ENCODE measurements around the gene AXIN1.
"Not testable (repeated sequence)": the region's sequence is repeated elsewhere in the genome, so short reads cannot be mapped to it uniquely, and the experiment has no call there.

Gene AXIN1

DNA sequence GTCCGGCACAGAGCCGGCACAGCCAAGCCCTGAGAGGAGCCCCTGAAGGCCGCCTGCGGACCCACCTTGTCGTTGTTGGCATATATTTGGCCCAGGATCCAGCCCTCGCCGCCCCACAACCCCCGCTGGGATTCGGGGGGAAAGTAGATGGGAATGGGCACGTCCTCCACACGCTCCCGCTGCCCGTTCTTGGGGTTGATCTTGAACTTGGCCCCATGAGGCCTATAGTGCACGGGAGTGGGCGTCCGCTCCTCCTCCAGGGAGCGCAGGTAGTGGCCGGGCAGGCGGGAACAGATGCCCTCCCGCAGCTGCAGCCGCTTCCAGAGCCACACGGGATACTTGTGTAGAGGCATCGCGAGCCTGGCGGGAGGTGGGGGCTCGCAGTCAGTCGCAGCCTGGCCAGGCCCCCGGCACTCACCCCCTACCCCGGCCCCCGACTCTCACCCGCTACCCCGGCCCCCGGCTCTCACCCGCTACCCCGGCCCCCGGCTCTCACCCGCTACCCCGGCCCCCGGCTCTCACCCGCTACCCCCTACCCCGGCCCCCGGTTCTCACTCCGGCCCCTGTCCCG lies 17.4 kb upstream of the AXIN1 start:
- in situ Hi-C loops (cut with MboI; ENCODE audit: low sequenced_read_pairs), result no loop called here

DNA sequence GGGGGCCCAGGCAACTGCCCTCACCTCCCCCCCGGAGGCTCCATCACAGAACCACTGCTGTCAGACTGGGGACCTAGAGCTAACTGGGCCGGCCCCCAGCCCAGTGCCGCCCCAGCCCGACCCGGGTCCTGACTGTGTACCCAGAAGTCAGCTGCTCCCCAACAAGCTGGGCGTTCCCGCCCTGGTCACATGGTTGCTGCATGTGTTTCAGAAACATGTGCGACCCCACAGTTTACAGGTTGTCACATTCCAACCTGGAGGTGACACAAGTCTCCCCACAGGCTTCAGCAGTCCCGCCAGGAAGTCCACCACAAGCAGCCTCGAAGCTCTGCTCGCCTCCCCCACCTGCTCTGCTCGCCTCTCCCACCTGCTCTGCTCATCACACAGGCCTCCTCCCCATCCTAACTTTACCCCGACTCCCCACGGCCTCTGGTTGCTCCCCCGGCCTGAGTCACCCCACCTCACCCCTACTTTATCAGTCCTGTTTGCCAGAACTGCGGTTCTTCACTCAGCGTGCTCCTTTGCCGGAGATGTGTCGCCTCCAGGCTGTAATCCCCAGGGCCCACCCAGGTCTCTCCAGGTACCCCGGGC lies 16.8 kb upstream of the AXIN1 start:
- in situ Hi-C loops (cut with MboI; ENCODE audit: low sequenced_read_pairs), result no loop called here

GRCh38 chr16:368388-369158 lies 16.1 kb upstream of the AXIN1 start:
- in situ Hi-C loops (cut with MboI; ENCODE audit: low sequenced_read_pairs), result no loop called here

DNA sequence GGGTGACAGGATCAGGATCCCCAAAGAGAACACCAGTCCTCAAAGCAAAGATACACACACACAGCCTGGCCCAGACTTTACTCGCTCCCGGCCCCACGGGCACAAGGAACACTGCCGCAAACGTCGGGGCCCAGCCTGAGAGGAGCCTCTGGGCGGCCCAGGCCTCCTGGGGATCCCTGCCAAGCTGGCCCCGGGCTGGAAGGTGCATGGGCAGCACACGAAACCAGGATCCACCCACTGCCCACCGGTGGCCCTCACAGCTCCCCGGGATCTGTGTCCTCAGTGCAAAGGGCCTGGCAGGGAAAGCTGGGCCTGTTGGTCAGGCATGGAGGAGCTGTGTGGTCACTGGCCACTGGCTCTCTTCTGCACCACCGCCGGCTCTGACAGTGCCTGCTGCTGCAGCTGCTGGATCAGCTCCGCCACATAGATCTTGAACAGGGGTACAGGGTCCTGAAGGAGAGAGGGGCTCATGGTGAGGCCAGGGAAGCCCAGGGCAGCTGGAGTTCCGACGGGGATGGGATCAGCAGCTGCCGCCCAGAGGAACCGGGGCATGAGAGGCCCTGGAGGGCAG lies 14.9 kb upstream of the AXIN1 start:
- in situ Hi-C loops (cut with MboI; ENCODE audit: low sequenced_read_pairs), result no loop called here

DNA sequence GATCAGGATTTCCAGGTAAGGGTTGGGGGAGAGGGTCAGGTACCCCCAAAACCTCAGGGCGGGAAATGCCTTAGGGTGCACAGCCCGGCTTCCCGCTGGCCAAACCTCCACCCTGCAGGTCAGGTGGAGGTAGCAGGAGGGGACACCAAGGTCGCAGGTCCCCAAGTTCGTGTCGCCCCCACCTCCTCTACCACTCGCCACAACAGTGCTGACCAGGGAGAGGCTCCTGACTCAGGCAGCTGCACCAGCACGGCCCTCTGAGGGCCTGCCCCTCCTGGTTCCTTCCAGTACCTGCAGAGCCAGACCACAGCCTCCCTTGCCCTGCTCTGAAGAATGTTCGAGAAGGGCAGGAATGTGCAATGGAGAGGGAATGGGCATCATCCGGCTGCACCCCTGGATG lies 14.0 kb upstream of the AXIN1 start:
- in situ Hi-C loops (cut with MboI; ENCODE audit: low sequenced_read_pairs), result no loop called here

DNA sequence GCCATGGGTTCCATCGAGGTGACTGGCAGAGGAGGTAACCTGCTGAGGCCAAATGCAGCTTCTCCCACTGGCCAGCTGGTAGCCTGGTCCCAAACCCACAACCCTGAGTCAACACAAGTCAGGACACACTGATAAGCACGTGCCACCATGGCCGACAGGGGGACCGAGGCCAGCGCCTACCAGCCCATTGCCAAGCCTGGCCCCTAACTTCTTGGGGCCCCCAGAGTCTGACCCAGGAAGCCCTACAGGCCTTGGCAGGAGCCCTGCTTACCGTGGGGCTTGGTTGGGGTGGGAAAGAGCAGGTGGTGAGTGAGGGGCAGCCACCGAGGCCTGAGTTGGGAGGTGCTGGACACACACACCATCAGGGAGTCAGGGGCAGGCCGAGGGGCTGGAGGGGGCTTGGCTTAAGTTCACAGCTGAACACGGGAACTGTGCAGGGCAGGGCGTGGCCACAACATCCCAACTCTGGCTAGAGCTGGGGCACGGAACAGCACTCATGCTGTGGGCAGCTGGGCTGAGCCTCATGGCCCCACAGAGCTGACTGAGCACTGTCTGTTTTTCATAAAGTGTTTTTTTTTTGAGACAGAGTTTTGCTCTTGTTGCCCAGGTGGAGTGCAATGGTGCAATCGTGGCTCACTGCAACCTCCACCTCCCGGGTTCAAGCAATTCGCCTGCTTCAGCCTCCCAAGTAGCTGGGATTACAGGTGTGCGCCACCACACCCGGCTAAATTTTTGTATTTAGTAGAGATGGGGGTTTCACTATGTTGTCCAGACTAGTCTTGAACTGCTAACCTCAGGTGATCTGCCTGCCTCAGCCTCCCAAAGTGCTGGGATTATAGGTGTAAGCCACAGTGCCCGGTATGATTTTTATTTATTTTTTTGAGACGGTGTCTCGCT lies 12.3 kb upstream of the AXIN1 start:
- in situ Hi-C loops (cut with MboI; ENCODE audit: low sequenced_read_pairs), result no loop called here

GRCh38 chr16:363766-364490 lies 11.4 kb upstream of the AXIN1 start:
- in situ Hi-C loops (cut with MboI; ENCODE audit: low sequenced_read_pairs), result no loop called here

GRCh38 chr16:363110-363765 lies 10.7 kb upstream of the AXIN1 start:
- in situ Hi-C loops (cut with MboI; ENCODE audit: low sequenced_read_pairs), result no loop called here

DNA sequence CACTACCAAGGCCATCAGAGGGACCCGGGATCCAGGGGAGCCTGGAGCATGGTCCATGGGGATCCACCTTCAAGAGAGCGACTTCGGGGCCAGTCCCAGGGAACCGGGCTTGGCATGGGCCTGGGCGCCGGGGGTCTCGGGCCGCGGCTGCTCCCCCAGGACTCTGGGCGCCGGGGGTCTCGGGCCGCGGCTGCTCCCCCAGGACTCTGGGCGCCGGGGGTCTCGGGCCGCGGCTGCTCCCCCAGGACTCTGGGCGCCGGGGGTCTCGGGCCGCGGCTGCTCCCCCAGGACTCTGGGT lies 10.1 kb upstream of the AXIN1 start:
- in situ Hi-C loops (cut with MboI; ENCODE audit: low sequenced_read_pairs), result not testable (repeated sequence)

DNA sequence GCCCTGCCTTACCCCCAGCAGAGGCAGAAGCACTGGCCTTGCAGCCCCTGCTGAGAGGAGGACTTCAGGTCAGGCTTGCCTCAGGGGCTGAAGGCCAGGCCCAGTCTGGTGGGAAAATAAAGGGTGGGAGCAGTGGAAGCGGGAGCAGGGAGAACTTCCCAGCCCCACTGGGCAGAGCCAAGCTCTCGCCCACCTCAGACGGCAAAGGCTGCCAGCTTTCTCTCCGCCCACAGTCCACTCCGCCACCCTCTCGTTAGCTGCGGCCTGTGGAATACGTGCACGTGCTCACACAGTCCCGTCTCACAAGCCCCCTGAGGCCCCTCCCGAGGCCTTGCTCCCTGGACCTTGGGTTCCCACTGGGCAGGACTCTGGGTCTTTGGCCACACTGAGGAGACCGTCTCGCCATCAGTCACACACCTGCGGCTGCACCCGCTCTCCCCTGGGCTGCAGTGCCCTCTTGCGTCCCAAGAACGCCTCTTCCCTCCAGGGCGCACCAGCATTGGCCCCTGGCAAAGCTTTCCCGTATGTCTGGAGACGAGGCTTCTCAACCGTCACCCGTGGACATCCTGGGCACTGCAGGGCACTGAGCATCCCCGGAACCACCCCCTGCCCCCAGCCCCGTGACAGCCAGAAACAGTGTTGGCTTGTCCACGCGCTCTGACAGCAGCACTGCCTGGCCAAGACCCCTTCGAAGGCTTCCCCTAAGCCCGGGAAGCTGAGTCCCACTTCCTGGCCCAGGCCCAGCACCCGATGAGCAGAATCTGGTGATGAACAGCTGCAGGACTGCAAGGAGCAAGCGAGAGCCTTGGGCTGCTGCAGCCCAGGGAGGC lies 9.6 kb upstream of the AXIN1 start:
- in situ Hi-C loops (cut with MboI; ENCODE audit: low sequenced_read_pairs), result no loop called here

DNA sequence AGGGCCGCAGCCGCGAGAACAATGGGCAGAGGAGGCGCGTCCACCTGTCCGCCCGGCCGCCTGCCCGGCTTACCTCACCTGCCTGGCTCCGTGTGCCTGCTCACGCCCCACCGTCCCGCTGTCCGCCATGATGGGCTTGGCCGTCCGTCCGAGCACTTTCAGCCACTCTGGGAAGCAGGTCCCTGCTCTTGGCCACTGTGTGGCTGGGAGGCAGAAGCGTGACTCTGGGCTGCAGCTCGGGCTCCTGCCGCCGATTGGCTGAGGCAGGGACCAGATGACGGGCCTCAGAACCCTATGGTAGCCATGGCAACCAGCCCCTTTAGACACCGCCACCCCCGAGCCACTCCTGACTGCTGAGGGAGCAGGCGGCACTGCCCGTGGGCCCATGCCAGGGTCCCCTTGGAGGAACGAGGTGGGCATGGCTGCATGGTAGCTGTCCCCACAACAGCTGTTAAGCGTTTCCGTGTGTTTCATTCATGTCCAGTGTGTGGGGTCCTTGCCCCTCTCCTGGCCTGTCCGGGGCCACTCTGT lies 8.9 kb upstream of the AXIN1 start:
- in situ Hi-C loops (cut with MboI; ENCODE audit: low sequenced_read_pairs), result no loop called here

- in situ Hi-C loops (cut with MboI; ENCODE audit: low sequenced_read_pairs), result no loop called here
These were observed 8.3 kb upstream of the AXIN1 start for GRCh38 chr16:360698-361336.

GRCh38 chr16:359871-360697 lies 7.6 kb upstream of the AXIN1 start:
- in situ Hi-C loops (cut with MboI; ENCODE audit: low sequenced_read_pairs), result no loop called here

- in situ Hi-C loops (cut with MboI; ENCODE audit: low sequenced_read_pairs), result no loop called here
These were observed 6.7 kb upstream of the AXIN1 start for GRCh38 chr16:359067-359763.

GRCh38 chr16:356741-357140 lies 4.2 kb upstream of the AXIN1 start:
- in situ Hi-C loops (cut with MboI; ENCODE audit: low sequenced_read_pairs), result no loop called here

GRCh38 chr16:354971-355461 lies 2.5 kb upstream of the AXIN1 start:
- in situ Hi-C loops (cut with MboI; ENCODE audit: low sequenced_read_pairs), result no loop called here

Data from hTERT RPE-1 (cell line).